ENCODE measurements around the gene IGFBP4. TPM values are rescaled to one million over a fixed set of nuclear protein-coding genes. Genes with fewer than 3 reads are reported as not detected.

Gene IGFBP4
- total and polyA plus RNA-seq, 2 of the 4 experiments (the other 2 are of a cell fraction): 308 to 1,187 TPM

DNA sequence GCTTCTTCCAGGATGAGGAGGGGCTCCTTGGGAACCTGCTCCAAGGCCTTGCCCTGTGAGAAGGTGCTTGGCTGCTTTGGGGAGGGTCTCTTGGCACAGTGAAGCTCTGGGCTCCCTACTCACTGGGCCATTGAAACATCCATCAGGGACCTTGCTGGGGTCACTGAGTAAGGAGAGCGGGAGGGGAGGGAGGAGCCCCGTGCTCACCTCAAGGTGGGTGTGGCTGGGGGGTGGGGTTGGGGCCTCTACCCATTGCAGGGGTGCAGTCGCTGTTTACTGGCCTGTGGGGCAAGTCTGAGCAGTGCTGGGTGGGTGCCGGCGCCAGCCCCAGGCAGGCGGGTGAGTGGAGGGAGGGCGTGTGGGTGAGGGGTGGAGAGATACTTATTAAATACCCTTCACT lies 48.2 kb downstream of the IGFBP4 start:
- Histone ChIP-seq H4K5ac (ENCODE audit: low read depth, low read length) (peak overlapping the region; percentile 79), H3K18ac (ENCODE audit: low read depth, low read length) (peak overlapping the region; percentile 59), H4K8ac (ENCODE audit: low read depth in 2 of 2, low read length in 2 of 2) (peak overlapping the region; percentile 87 to 97; a peak in 2 of 4 replicates), H3K27ac (ENCODE audit: insufficient read depth, low read length) (no peak overlapping the region), H3K4me1 (ENCODE audit: control insufficient read depth, insufficient read depth, low read length) (peaks cover 35% of the 10 kb centered on the region), H3K56ac (ENCODE audit: extremely low read depth, insufficient read depth, low read length) (no peak overlapping the region), H3K27me3 (ENCODE audit: control insufficient read depth, insufficient read depth, low read length) (no peaks in the 10 kb centered on the region), H2BK15ac (ENCODE audit: low read depth, low read length) (peak overlapping the region; percentile 78), H2BK20ac (ENCODE audit: low read depth, low read length) (peak overlapping the region; percentile 88), H2BK5ac (ENCODE audit: low read depth, low read length, poor library complexity, severe bottlenecking) (peak overlapping the region; percentile 74), H3K79me1 (ENCODE audit: low read depth in 1 of 2, low read length in 2 of 2) (peaks cover 0 to 13% of the 10 kb centered on the region in 2 experiments; a peak in 3 of 4 replicates), H3K9me1 (ENCODE audit: insufficient read depth, low read length) (peaks cover 30% of the 10 kb centered on the region), H3K4me3 (ENCODE audit: insufficient read depth, low read depth, low read length) (no peak overlapping the region), H3K14ac (replicated peaks; ENCODE audit: low read depth, low read length) (no peak overlapping the region; the same call in 1 of the 2 replicates), H3K4ac (ENCODE audit: low read depth, low read length) (peak overlapping the region; percentile 97), H3K4me2 (ENCODE audit: low read depth, low read length) (no peak overlapping the region), H3K23ac (ENCODE audit: low read depth, low read length) (no peak overlapping the region), H2AK5ac (ENCODE audit: low read depth, low read length) (peak overlapping the region; percentile 33), H4K20me1 (ENCODE audit: insufficient read depth, low read length) (no peaks in the 10 kb centered on the region), H3K9me3 (ENCODE audit: control insufficient read depth, insufficient read depth, low read length) (no peaks in the 10 kb centered on the region), H4K91ac (ENCODE audit: insufficient read depth, low read depth, low read length) (peak overlapping the region; percentile 76; the same call in 1 of the 2 replicates), H2AFZ (replicated peaks; ENCODE audit: low read length, poor library complexity) (no peak overlapping the region), H3K36me3 (ENCODE audit: control insufficient read depth, insufficient read depth, low read length) (no peaks in the 10 kb centered on the region), H2AK9ac (replicated peaks; ENCODE audit: low read depth, low read length, poor library complexity) (no peak overlapping the region), H3K9ac (ENCODE audit: low read depth, low read length) (no peak overlapping the region), H2BK120ac (ENCODE audit: low read depth, low read length) (peak overlapping the region; percentile 96)
- DNase-seq (no peak), ATAC-seq (ENCODE audit: low read depth) (no peak)
- in situ Hi-C loops (cut with MboI; ENCODE audit: low sequenced_read_pairs) (no loop called here), intact Hi-C loops (cut with micrococcal nuclease) (no loop called here), dilution Hi-C loops (cut with HindIII; ENCODE audit: low sequenced_read_pairs, unreplicated experiment) (no loop called here)
- POLR2A ChIA-PET (ENCODE audit: unreplicated experiment): no interaction called here
- WGBS, 2 experiments (ENCODE audit: extremely low coverage in 2 of 2, insufficient read length in 1 of 2): no CpG with 5 or more reads among the region's 7 CpGs
- TF ChIP-seq ELK1 (IDR thresholded peaks at IDR 0.05; ENCODE audit: borderline replicate concordance, low read depth, low read length): no peak
- TF ChIP-seq, protein P1, sequence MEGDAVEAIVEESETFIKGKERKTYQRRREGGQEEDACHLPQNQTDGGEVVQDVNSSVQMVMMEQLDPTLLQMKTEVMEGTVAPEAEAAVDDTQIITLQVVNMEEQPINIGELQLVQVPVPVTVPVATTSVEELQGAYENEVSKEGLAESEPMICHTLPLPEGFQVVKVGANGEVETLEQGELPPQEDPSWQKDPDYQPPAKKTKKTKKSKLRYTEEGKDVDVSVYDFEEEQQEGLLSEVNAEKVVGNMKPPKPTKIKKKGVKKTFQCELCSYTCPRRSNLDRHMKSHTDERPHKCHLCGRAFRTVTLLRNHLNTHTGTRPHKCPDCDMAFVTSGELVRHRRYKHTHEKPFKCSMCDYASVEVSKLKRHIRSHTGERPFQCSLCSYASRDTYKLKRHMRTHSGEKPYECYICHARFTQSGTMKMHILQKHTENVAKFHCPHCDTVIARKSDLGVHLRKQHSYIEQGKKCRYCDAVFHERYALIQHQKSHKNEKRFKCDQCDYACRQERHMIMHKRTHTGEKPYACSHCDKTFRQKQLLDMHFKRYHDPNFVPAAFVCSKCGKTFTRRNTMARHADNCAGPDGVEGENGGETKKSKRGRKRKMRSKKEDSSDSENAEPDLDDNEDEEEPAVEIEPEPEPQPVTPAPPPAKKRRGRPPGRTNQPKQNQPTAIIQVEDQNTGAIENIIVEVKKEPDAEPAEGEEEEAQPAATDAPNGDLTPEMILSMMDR (conservative IDR thresholded peaks at IDR 0.05; ENCODE audit: low read depth, low read length): no peak
- TF ChIP-seq MXI1 (IDR thresholded peaks at IDR 0.05; ENCODE audit: borderline replicate concordance, low read depth, low read length): no peak
- no peak for TF ChIP-seq NFE2L2 (IDR thresholded peaks at IDR 0.05; ENCODE audit: low read depth, low read length)
- no peak for TF ChIP-seq FOS (IDR thresholded peaks at IDR 0.05; ENCODE audit: low read depth, low read length)
- TF ChIP-seq SMC3 (IDR thresholded peaks at IDR 0.05; ENCODE audit: low read depth, low read length): no peak
- no peak for TF ChIP-seq RCOR1 (IDR thresholded peaks at IDR 0.05; ENCODE audit: insufficient replicate concordance, low read length)
- TF ChIP-seq POLR2A (IDR thresholded peaks at IDR 0.05; ENCODE audit: low read depth, low read length): no peak
- no peak for TF ChIP-seq RAD21 (IDR thresholded peaks at IDR 0.05; ENCODE audit: low read length)
- TF ChIP-seq MAZ (IDR thresholded peaks at IDR 0.05; ENCODE audit: borderline replicate concordance, low read depth, low read length): no peak
- TF ChIP-seq BHLHE40 (IDR thresholded peaks at IDR 0.05; ENCODE audit: low read depth, low read length): no peak
- BruUV-seq (replicated peaks): no TSS peak
- CTCF ChIA-PET: interaction anchor here (1.1 kb wide), 1 partner anchor 41 kb away, joined by 3 read pairs; no protein-coding TSS in a partner anchor
